HepG2 (cell line): Measurements from ENCODE around the gene PLEKHH1. TPM values are rescaled to one million over a fixed set of nuclear protein-coding genes. Genes with fewer than 3 reads are reported as not detected.

ENCODE experiments used
- HNRNPUL1 ChIP-seq: fragments of 200-400 bp; formaldehyde crosslinking; IDR thresholded peaks from 2 replicates; pipeline ENCODE4 v1.6.1; 2017; ENCODE audit warnings: low read depth, mild to moderate bottlenecking, low read length, moderate library complexity
- JUNB ChIP-seq: sonication (generic); formaldehyde crosslinking; IDR thresholded peaks from 2 replicates; pipeline ENCODE4 v1.8.0; 2022; ENCODE audit warnings: missing genetic modification reagents, mild to moderate bottlenecking, borderline replicate concordance
- NR1H2 ChIP-seq: sonication (generic); formaldehyde crosslinking; IDR thresholded peaks from 2 replicates; pipeline ENCODE4 v1.8.1; 2022; ENCODE audit warnings: low read depth, missing genetic modification reagents, borderline replicate concordance
- REL ChIP-seq: sonication (generic); formaldehyde crosslinking; conservative IDR thresholded peaks from 2 replicates; pipeline ENCODE4 v1.8.0; 2022; ENCODE audit warnings: mild to moderate bottlenecking, missing genetic modification reagents, moderate library complexity
- TSC22D2 ChIP-seq: sonication (generic); formaldehyde crosslinking; IDR thresholded peaks from 2 replicates; pipeline ENCODE4 v1.5.1; 2020; ENCODE audit warnings: missing genetic modification reagents, mild to moderate bottlenecking, borderline replicate concordance
- ZBTB25 ChIP-seq: IDR thresholded peaks from 2 replicates; pipeline ENCODE4 v1.6.1; 2018; ENCODE audit warnings: missing genetic modification reagents
- ZBTB34 ChIP-seq: sonication (generic); formaldehyde crosslinking; IDR thresholded peaks from 2 replicates; pipeline ENCODE4 v1.8.0; 2022; ENCODE audit warnings: mild to moderate bottlenecking, missing genetic modification reagents
- ZBTB46 ChIP-seq: sonication (generic); formaldehyde crosslinking; IDR thresholded peaks from 2 replicates; pipeline ENCODE4 v1.4.0; 2020; ENCODE audit warnings: mild to moderate bottlenecking, missing genetic modification reagents, borderline replicate concordance
- ZBTB7A ChIP-seq: sonication (generic); formaldehyde crosslinking; IDR thresholded peaks from 2 replicates; pipeline ENCODE4 v1.8.0; 2022; ENCODE audit warnings: mild to moderate bottlenecking, missing genetic modification reagents
- ZFP36 ChIP-seq: fragments of 150-350 bp; IDR thresholded peaks from 2 replicates; pipeline ENCODE4 v1.6.1; 2018; ENCODE audit warnings: borderline replicate concordance, low read length, low read depth; ENCODE audit not compliant: partially characterized antibody
- ZFP62 ChIP-seq: sonication (generic); formaldehyde crosslinking; IDR thresholded peaks from 2 replicates; pipeline ENCODE4 v1.4.0; 2020; ENCODE audit warnings: missing genetic modification reagents
- ZNF12 ChIP-seq: sonication (generic); formaldehyde crosslinking; IDR thresholded peaks from 2 replicates; pipeline ENCODE4 v1.5.0; 2020; ENCODE audit warnings: missing genetic modification reagents
- ZNF280D ChIP-seq: sonication (generic); formaldehyde crosslinking; IDR thresholded peaks from 2 replicates; pipeline ENCODE4 v1.5.1; 2020; ENCODE audit warnings: mild to moderate bottlenecking, missing genetic modification reagents
- ZNF574 ChIP-seq: sonication (generic); formaldehyde crosslinking; IDR thresholded peaks from 2 replicates; pipeline ENCODE4 v1.4.0; 2020; ENCODE audit warnings: missing genetic modification reagents
- ZNF644 ChIP-seq: IDR thresholded peaks from 2 replicates; pipeline ENCODE4 v1.6.1; 2016; ENCODE audit warnings: low read depth
- ZNF724P ChIP-seq: sonication (generic); formaldehyde crosslinking; IDR thresholded peaks from 2 replicates; pipeline ENCODE4 v1.8.0; 2022; ENCODE audit warnings: missing genetic modification reagents, borderline replicate concordance
- ZSCAN31 ChIP-seq: sonication (generic); formaldehyde crosslinking; IDR thresholded peaks from 2 replicates; pipeline ENCODE4 v1.5.0; 2020; ENCODE audit warnings: low read depth, mild to moderate bottlenecking, missing genetic modification reagents
- polyA plus RNA-seq, 8 experiments: library from polyadenylated mRNA; depleted of rRNA in 3 of 8; stranded (reverse) in 7 of 8; unstranded in 1 of 8; fragments of >200 nt; fragmentation: Illumina TruSeq in 4 of 8; extraction: Trizol in 4 of 8; gene quantifications; 2 replicates each; pipeline versions ENCODE4 v1.2.1 to v1.2.3, GENCODE V29; 2011 to 2016; ENCODE audit warnings: low read depth in 4 of 8, missing spikeins in 1 of 8, mixed read lengths in 1 of 8; ENCODE audit not compliant: insufficient read depth in 1 of 8
- total RNA-seq, 5 experiments: library from RNA; depleted of rRNA; stranded (reverse); fragments of >200 nt; fragmentation: Illumina TruSeq; extraction: Trizol; gene quantifications; 2 replicates each; pipeline ENCODE4 v1.2.3, GENCODE V29; 2016; ENCODE audit warnings: low read depth in 1 of 5

The PLEKHH1 gene
- total and polyA plus RNA-seq, 2 of the 13 experiments (the other 11 are each of a cell fraction or from before 2014, with no cell fraction given): 8.6 to 15.8 TPM

GRCh38 chr14:67583711-67584644 lies 50.9 kb downstream of the PLEKHH1 start (continued):
- TF ChIP-seq ZNF280D (CRISPR knock-in tag) (no peak), JUNB (no peak), HNRNPUL1 (no peak), ZNF12 (CRISPR knock-in tag) (no peak), ZFP36 (no peak), ZBTB7A (CRISPR knock-in tag) (no peak), ZNF644 (CRISPR knock-in tag) (no peak), ZNF574 (CRISPR knock-in tag) (0 out of 2 replicates have a peak, but pooled peaks have one; percentile 14), REL (CRISPR knock-in tag) (no peak), ZNF724P (CRISPR knock-in tag) (no peak), ZBTB46 (CRISPR knock-in tag) (no peak), ZBTB34 (CRISPR knock-in tag) (no peak), NR1H2 (CRISPR knock-in tag) (no peak), TSC22D2 (CRISPR knock-in tag) (no peak), ZSCAN31 (CRISPR knock-in tag) (no peak), ZBTB25 (CRISPR knock-in tag) (peak; percentile 46; the same call in 1 of the 2 replicates), ZFP62 (no peak)
